ENCODE measurements around the gene CEMIP.

CEMIP gene

GRCh38 chr15:80854104-80854503 lies 74.9 kb downstream of the CEMIP start:
- CTCF ChIA-PET: interaction anchor here (0.6 to 2.7 kb wide), 4 partner anchors 239 to 966 kb away, joined by 3 to 11 read pairs (median 4); no protein-coding TSS in a partner anchor
- H3K9me3 ChIP-seq (ENCODE audit: control insufficient read depth, insufficient read depth, low read depth, low read length): no peaks in the 10 kb centered on the region
- no peaks in the 10 kb centered on the region for H3K36me3 ChIP-seq (ENCODE audit: control insufficient read depth in 2 of 2, insufficient read depth in 1 of 2, low read length in 2 of 2)
- H3K4me1 ChIP-seq (ENCODE audit: control insufficient read depth, insufficient read depth, low read length): no peaks in the 10 kb centered on the region
- H3K4me3 ChIP-seq (ENCODE audit: low read depth, low read length): no peak overlapping the region
- POLR2A ChIA-PET: interaction anchor here (1.0 kb wide), 1 partner anchor 81 kb away, joined by 3 read pairs; no protein-coding TSS in a partner anchor
- TF ChIP-seq ZNF24 (tag by site-specific recombination; IDR thresholded peaks at IDR 0.05) (no peak), ZNF548 (tag by site-specific recombination; IDR thresholded peaks at IDR 0.05) (no peak), REPIN1 (tag by site-specific recombination; IDR thresholded peaks at IDR 0.05; ENCODE audit: low read depth) (no peak), ZNF514 (tag by site-specific recombination; IDR thresholded peaks at IDR 0.05) (no peak), ZNF112 (tag by site-specific recombination; IDR thresholded peaks at IDR 0.05) (no peak), ZEB2 (tag by site-specific recombination; IDR thresholded peaks at IDR 0.05) (no peak), ZNF791 (tag by site-specific recombination; IDR thresholded peaks at IDR 0.05) (no peak), ZNF48 (tag by site-specific recombination; IDR thresholded peaks at IDR 0.05) (no peak), ZNF404 (tag by site-specific recombination; IDR thresholded peaks at IDR 0.05) (no peak)
- TF ChIP-seq, protein P1, sequence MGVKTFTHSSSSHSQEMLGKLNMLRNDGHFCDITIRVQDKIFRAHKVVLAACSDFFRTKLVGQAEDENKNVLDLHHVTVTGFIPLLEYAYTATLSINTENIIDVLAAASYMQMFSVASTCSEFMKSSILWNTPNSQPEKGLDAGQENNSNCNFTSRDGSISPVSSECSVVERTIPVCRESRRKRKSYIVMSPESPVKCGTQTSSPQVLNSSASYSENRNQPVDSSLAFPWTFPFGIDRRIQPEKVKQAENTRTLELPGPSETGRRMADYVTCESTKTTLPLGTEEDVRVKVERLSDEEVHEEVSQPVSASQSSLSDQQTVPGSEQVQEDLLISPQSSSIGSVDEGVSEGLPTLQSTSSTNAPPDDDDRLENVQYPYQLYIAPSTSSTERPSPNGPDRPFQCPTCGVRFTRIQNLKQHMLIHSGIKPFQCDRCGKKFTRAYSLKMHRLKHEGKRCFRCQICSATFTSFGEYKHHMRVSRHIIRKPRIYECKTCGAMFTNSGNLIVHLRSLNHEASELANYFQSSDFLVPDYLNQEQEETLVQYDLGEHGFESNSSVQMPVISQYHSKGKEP (tag by site-specific recombination; IDR thresholded peaks at IDR 0.05): no peak
- H3K27ac ChIP-seq (ENCODE audit: extremely low read depth, low read depth, low read length): no peak overlapping the region

DNA sequence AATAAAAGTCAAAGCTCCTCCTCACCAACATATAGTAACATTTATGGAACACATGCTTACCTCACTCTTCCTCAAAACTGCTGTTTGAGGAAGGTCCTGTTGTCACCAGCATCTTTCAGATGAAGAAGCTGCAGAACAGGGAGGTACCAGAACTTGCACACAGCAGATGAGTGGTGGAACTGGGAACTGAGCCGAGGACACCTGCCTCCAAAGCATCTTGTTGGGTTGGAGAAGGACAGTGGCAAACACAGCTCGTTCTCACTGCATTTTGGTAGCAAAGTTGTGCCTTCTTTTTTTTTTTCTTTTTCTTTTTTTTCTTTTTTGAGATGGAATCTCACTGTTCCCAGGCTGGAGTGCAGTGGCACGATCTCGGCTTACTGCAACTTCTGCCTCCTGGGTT lies 76.0 kb downstream of the CEMIP start:
- ChIA-PET POLR2A (no interaction called here), CTCF (interaction anchor here (0.5 to 2.7 kb wide), 7 partner anchors 79 to 437 kb away, joined by 3 to 11 read pairs (median 4); no protein-coding TSS in a partner anchor)
- Histone ChIP-seq H3K27ac (ENCODE audit: extremely low read depth, low read depth, low read length) (no peak overlapping the region), H3K9me3 (ENCODE audit: control insufficient read depth, insufficient read depth, low read depth, low read length) (no peaks in the 10 kb centered on the region), H3K4me1 (ENCODE audit: control insufficient read depth, insufficient read depth, low read length) (no peaks in the 10 kb centered on the region), H3K4me3 (ENCODE audit: low read depth, low read length) (no peak overlapping the region), H3K36me3 (ENCODE audit: control insufficient read depth in 2 of 2, insufficient read depth in 1 of 2, low read length in 2 of 2) (no peaks in the 10 kb centered on the region)
- TF ChIP-seq ZNF521 (tag by site-specific recombination; IDR thresholded peaks at IDR 0.05) (no peak), SP7 (tag by site-specific recombination; IDR thresholded peaks at IDR 0.05) (no peak), ZBTB20 (tag by site-specific recombination; IDR thresholded peaks at IDR 0.05) (no peak), ZNF2 (tag by site-specific recombination; IDR thresholded peaks at IDR 0.05) (no peak), ZNF24 (tag by site-specific recombination; IDR thresholded peaks at IDR 0.05) (no peak), ZNF571 (tag by site-specific recombination; IDR thresholded peaks at IDR 0.05) (no peak)

GRCh38 chr15:80856400-80856799 lies 77.2 kb downstream of the CEMIP start:
- TF ChIP-seq GLIS1 (tag by site-specific recombination; IDR thresholded peaks at IDR 0.05) (no peak), CTCF (tag by site-specific recombination; IDR thresholded peaks at IDR 0.05) (peak; percentile 45; the same call in 1 of the 2 replicates)
- CTCF ChIA-PET: interaction anchor here (0.6 to 1.4 kb wide), 5 partner anchors 27 to 758 kb away, joined by 3 to 5 read pairs (median 3); partner anchors contain the start of gene CEMIP
- H3K27ac ChIP-seq (ENCODE audit: extremely low read depth, low read depth, low read length): no peak overlapping the region

More at GRCh38 chr15:80856400-80856799, 77.2 kb downstream of the CEMIP start:
- Histone ChIP-seq H3K9me3 (ENCODE audit: control insufficient read depth, insufficient read depth, low read depth, low read length) (no peaks in the 10 kb centered on the region), H3K4me3 (ENCODE audit: low read depth, low read length) (no peak overlapping the region), H3K36me3 (ENCODE audit: control insufficient read depth in 2 of 2, insufficient read depth in 1 of 2, low read length in 2 of 2) (no peaks in the 10 kb centered on the region), H3K4me1 (ENCODE audit: control insufficient read depth, insufficient read depth, low read length) (no peaks in the 10 kb centered on the region)
- POLR2A ChIA-PET: no interaction called here

Data from HEK293 (cell line).